Activated CD4-positive, CD25-positive, alpha-beta regulatory T cell treated with anti-CD3 and anti-CD28 coated beads, Interleukin-2, amount 50 U/mL, for 72 hours (primary cell): ENCODE measurements around the gene KIF3B.
"Not testable (repeated sequence)": the region's sequence is repeated elsewhere in the genome, so short reads cannot be mapped to it uniquely, and the experiment has no call there.

Experiments used
- DNase-seq: peaks from one replicate; pipeline ENCODE4 v3.0.0; 2021

KIF3B gene

GRCh38 chr20:32333181-32333987 is 55.9 kb downstream of the KIF3B start:
- DNase-seq = peak; percentile 48

GRCh38 chr20:32333988-32334885 is 56.8 kb downstream of the KIF3B start:
- peak; percentile 54 for DNase-seq

- no peak for DNase-seq
Measured at GRCh38 chr20:32336918-32337347, 59.5 kb downstream of the KIF3B start.

GRCh38 chr20:32337937-32338661 is 60.6 kb downstream of the KIF3B start:
- no peak for DNase-seq

GRCh38 chr20:32338665-32339064 is 61.2 kb downstream of the KIF3B start:
- DNase-seq = no peak

- no peak for DNase-seq
Measured at GRCh38 chr20:32339116-32339515, 61.7 kb downstream of the KIF3B start.

GRCh38 chr20:32341053-32341452 is 63.6 kb downstream of the KIF3B start:
- not testable (repeated sequence) for DNase-seq

GRCh38 chr20:32343439-32343838 is 66.0 kb downstream of the KIF3B start:
- no peak for DNase-seq

- no peak for DNase-seq
Measured at GRCh38 chr20:32344835-32345506, 67.5 kb downstream of the KIF3B start.

GRCh38 chr20:32348207-32348606 is 70.8 kb downstream of the KIF3B start:
- no peak for DNase-seq

- DNase-seq = no peak
Measured at GRCh38 chr20:32350421-32350820, 73.0 kb downstream of the KIF3B start.

- DNase-seq = no peak
Measured at GRCh38 chr20:32352121-32352720, 74.8 kb downstream of the KIF3B start.

GRCh38 chr20:32353848-32354496 is 76.5 kb downstream of the KIF3B start:
- no peak for DNase-seq

GRCh38 chr20:32354592-32355416 is 77.4 kb downstream of the KIF3B start:
- DNase-seq = no peak

GRCh38 chr20:32355417-32355841 is 78.0 kb downstream of the KIF3B start:
- no peak for DNase-seq

- DNase-seq = not testable (repeated sequence)
Measured at GRCh38 chr20:32355907-32356621, 78.6 kb downstream of the KIF3B start.

GRCh38 chr20:32356622-32357374 is 79.3 kb downstream of the KIF3B start:
- DNase-seq = no peak

GRCh38 chr20:32357375-32357868 is 80.0 kb downstream of the KIF3B start:
- peak; percentile 41 for DNase-seq
